H1 (cell line): ENCODE results near the gene SLC23A2. TPM values are rescaled to one million over a fixed set of nuclear protein-coding genes. Genes with fewer than 3 reads are reported as not detected.

Source experiments
- CTCF ChIA-PET: fragments of 300-600 bp; sonication (Branson Sonifier 250); formaldehyde crosslinking; loops from one replicate; lab custom pipeline; 2021; ENCODE audit not compliant: partially characterized antibody; lab: Charles Lee
- POLR2A ChIA-PET: fragments of 300-600 bp; sonication (Branson Sonifier 250); formaldehyde crosslinking; loops from one replicate; lab custom pipeline; 2021; ENCODE audit warnings: inconsistent platforms; ENCODE audit not compliant: partially characterized antibody; lab: Charles Lee
- DNase-seq, 2 experiments: peaks; one replicate each; pipeline versions ENCODE4 v3.0.0 to v3.0.0-alpha.2; 2010 to 2022; ENCODE audit warnings: low spot score in 2 of 2, low read depth in 1 of 2, mixed read lengths in 1 of 2
- FAIRE-seq: peaks from 2 replicates; lab custom pipeline; 2011; peaks lifted over from hg19 to GRCh38; lab: Jason Lieb, UNC
- H2AFZ ChIP-seq: 2 replicates; pipeline ENCODE4 v1.8.1; 2012; ENCODE audit warnings: low read length, inconsistent platforms
- H2AK5ac ChIP-seq: 2 replicates; pipeline ENCODE4 v1.6.1; 2013; ENCODE audit warnings: low read depth, low read length
- H2BK120ac ChIP-seq: replicated peaks from 2 replicates; pipeline ENCODE3; 2013; ENCODE audit warnings: low read depth, low read length, inconsistent platforms
- H2BK12ac ChIP-seq: 2 replicates; pipeline ENCODE4 v1.6.1; 2013; ENCODE audit warnings: low read depth, low read length
- H2BK15ac ChIP-seq: 2 replicates; pipeline ENCODE4 v1.6.1; 2013; ENCODE audit warnings: low read length
- H2BK20ac ChIP-seq: 2 replicates; pipeline ENCODE4 v1.6.1; 2013; ENCODE audit warnings: low read length
- H2BK5ac ChIP-seq: 2 replicates; pipeline ENCODE4 v1.6.1; 2013; ENCODE audit warnings: low read depth, low read length
- H3K14ac ChIP-seq: 2 replicates; pipeline ENCODE4 v1.6.1; 2013; ENCODE audit warnings: inconsistent platforms; ENCODE audit not compliant: insufficient read length
- H3K18ac ChIP-seq: 2 replicates; pipeline ENCODE4 v1.6.1; 2013; ENCODE audit warnings: low read length; ENCODE audit errors: extremely low read depth
- H3K23ac ChIP-seq: 2 replicates; pipeline ENCODE4 v1.6.1; 2013; ENCODE audit warnings: inconsistent platforms; ENCODE audit not compliant: insufficient read length
- H3K23me2 ChIP-seq: 2 replicates; pipeline ENCODE4 v1.6.1; 2013; ENCODE audit warnings: low read depth, low read length
- H3K27ac ChIP-seq: 2 replicates; pipeline ENCODE4 v1.6.1; 2011; ENCODE audit warnings: low read depth, low read length, inconsistent platforms
- H3K27me3 ChIP-seq, 4 experiments: replicated peaks in 1 of 4; 1 replicate in 1 of 4; 2 replicates in 3 of 4; pipeline versions ENCODE4 v1.6.1 to v1.8.1; 2011 to 2013; ENCODE audit warnings: low read length in 3 of 4, mild to moderate bottlenecking in 3 of 4, inconsistent platforms in 2 of 4, mixed read lengths in 2 of 4, moderate library complexity in 1 of 4; ENCODE audit not compliant: control insufficient read depth in 3 of 4, insufficient read depth in 3 of 4; ENCODE audit errors: extremely low read depth in 1 of 4
- H3K36me3 ChIP-seq, 4 experiments: 2 replicates each; pipeline versions ENCODE4 v1.6.1 to v1.8.1; 2011 to 2013; ENCODE audit warnings: mild to moderate bottlenecking in 4 of 4, low read length in 3 of 4, moderate library complexity in 2 of 4, control low read depth in 1 of 4, inconsistent platforms in 1 of 4; ENCODE audit not compliant: insufficient read depth in 4 of 4, control insufficient read depth in 2 of 4
- H3K4ac ChIP-seq: replicated peaks from 2 replicates; pipeline ENCODE3; 2013; ENCODE audit warnings: low read length, low read depth, mixed read lengths, inconsistent platforms; ENCODE audit not compliant: insufficient read length
- H3K4me1 ChIP-seq, 4 experiments: replicated peaks in 1 of 4; 1 replicate in 1 of 4; 2 replicates in 3 of 4; pipeline versions ENCODE4 v1.6.1 to v1.8.1; 2011 to 2013; ENCODE audit warnings: low read length in 3 of 4, inconsistent platforms in 2 of 4, mixed read lengths in 1 of 4; ENCODE audit not compliant: insufficient read depth in 4 of 4, control insufficient read depth in 3 of 4
- H3K4me2 ChIP-seq, 2 experiments: 2 replicates each; pipeline versions ENCODE4 v1.6.1 to v1.8.1; 2011 to 2013; ENCODE audit warnings: low read depth in 2 of 2, low read length in 2 of 2, control low read depth in 1 of 2, inconsistent platforms in 1 of 2, mild to moderate bottlenecking in 1 of 2; ENCODE audit not compliant: insufficient read depth in 1 of 2
- H3K4me3 ChIP-seq, 4 experiments: fragments of 200-600, 300-600 bp in 1 of 4; sonication (generic), shearing (Covaris generic), sonication (Bioruptor Twin) in 1 of 4; 2 replicates each; pipeline versions ENCODE4 v1.5.1 to v1.8.1; 2011 to 2016; ENCODE audit warnings: low read length in 4 of 4, low read depth in 3 of 4, control low read depth in 2 of 4, inconsistent platforms in 2 of 4, mild to moderate bottlenecking in 2 of 4, mixed read lengths in 1 of 4, moderate library complexity in 1 of 4; ENCODE audit not compliant: insufficient read depth in 2 of 4; ENCODE audit errors: extremely low read depth in 1 of 4
- H3K56ac ChIP-seq: replicated peaks from 2 replicates; pipeline ENCODE3; 2013; ENCODE audit warnings: low read depth, mild to moderate bottlenecking, mixed read lengths, low read length, inconsistent platforms; ENCODE audit not compliant: insufficient read length
- H3K79me1 ChIP-seq: 2 replicates; pipeline ENCODE4 v1.6.1; 2013; ENCODE audit warnings: low read depth, low read length, control low read depth
- H3K79me2 ChIP-seq, 2 experiments: 2 replicates each; pipeline versions ENCODE4 v1.6.1 to v1.8.1; 2012 to 2013; ENCODE audit warnings: low read length in 2 of 2, mild to moderate bottlenecking in 2 of 2, inconsistent platforms in 1 of 2; ENCODE audit not compliant: insufficient read depth in 2 of 2, control insufficient read depth in 1 of 2
- H3K9ac ChIP-seq, 4 experiments: replicated peaks in 1 of 4; 1 replicate in 1 of 4; 2 replicates in 3 of 4; pipeline versions ENCODE4 v1.6.1 to v1.8.1; 2011 to 2013; ENCODE audit warnings: low read depth in 3 of 4, low read length in 3 of 4, control low read depth in 2 of 4, mild to moderate bottlenecking in 2 of 4, moderate library complexity in 2 of 4, inconsistent platforms in 1 of 4; ENCODE audit errors: extremely low read depth in 1 of 4
- H3K9me3 ChIP-seq, 2 experiments: 2 replicates each; pipeline versions ENCODE4 v1.6.1 to v1.8.1; 2012 to 2013; ENCODE audit warnings: mild to moderate bottlenecking in 2 of 2, moderate library complexity in 2 of 2, control low read depth in 1 of 2, inconsistent platforms in 1 of 2, low read depth in 1 of 2, low read length in 1 of 2, mixed read lengths in 1 of 2; ENCODE audit not compliant: insufficient read depth in 2 of 2
- H4K20me1 ChIP-seq, 2 experiments: replicated peaks in 1 of 2; 2 replicates each; pipeline versions ENCODE3 to v1.8.1; 2011 to 2013; ENCODE audit warnings: inconsistent platforms in 2 of 2, low read length in 2 of 2, mild to moderate bottlenecking in 1 of 2; ENCODE audit not compliant: insufficient read depth in 2 of 2, control insufficient read depth in 1 of 2
- H4K5ac ChIP-seq: 2 replicates; pipeline ENCODE4 v1.6.1; 2013; ENCODE audit warnings: low read length, low read depth, mixed read lengths, inconsistent platforms; ENCODE audit not compliant: insufficient read length
- H4K8ac ChIP-seq: 2 replicates; pipeline ENCODE4 v1.8.0; 2013; ENCODE audit warnings: mild to moderate bottlenecking, moderate library complexity, low read length, inconsistent platforms; ENCODE audit not compliant: insufficient read depth; ENCODE audit errors: extremely low read depth
- H4K91ac ChIP-seq: replicated peaks from 2 replicates; pipeline ENCODE3; 2013; ENCODE audit warnings: low read length, mixed read lengths, inconsistent platforms; ENCODE audit not compliant: insufficient read length
- BRCA1 ChIP-seq: IDR thresholded peaks from 2 replicates; pipeline ENCODE4 v1.6.1; 2012; ENCODE audit warnings: low read depth, low read length, improper control_type of control experiment
- CTBP2 ChIP-seq: IDR thresholded peaks from 2 replicates; pipeline ENCODE4 v1.7.0; 2011; ENCODE audit warnings: borderline replicate concordance, mild to moderate bottlenecking, moderate library complexity, mixed read lengths, low read length; ENCODE audit not compliant: insufficient read depth, insufficient read length
- CTCF ChIP-seq, 3 experiments: IDR thresholded peaks; 1 replicate in 2 of 3; 2 replicates in 1 of 3; pipeline versions ENCODE4 v1.5.1 to v1.6.1; 2011; ENCODE audit warnings: low read length in 3 of 3, mild to moderate bottlenecking in 3 of 3, inconsistent platforms in 2 of 3, low read depth in 1 of 3, moderate library complexity in 1 of 3; ENCODE audit not compliant: insufficient read depth in 1 of 3; ENCODE audit errors: control extremely low read depth in 1 of 3
- EZH2 ChIP-seq: fragments of 200-600 bp; sonication (generic); IDR thresholded peaks from 2 replicates; pipeline ENCODE4 v1.7.1; 2012; ENCODE audit warnings: low read depth, mild to moderate bottlenecking, moderate library complexity, low read length, inconsistent platforms; ENCODE audit not compliant: severe bottlenecking
- KDM1A ChIP-seq: fragments of 200-600, 300-600 bp; sonication (generic); IDR thresholded peaks from 2 replicates; pipeline ENCODE4 v1.7.1; 2016; ENCODE audit warnings: mild to moderate bottlenecking, low read length, borderline replicate concordance
- POU5F1 ChIP-seq: IDR thresholded peaks from 2 replicates; pipeline ENCODE4 v1.6.1; 2011; ENCODE audit warnings: low read depth, mild to moderate bottlenecking, low read length, moderate library complexity
- WGBS, 2 experiments: shearing (Covaris generic) in 1 of 2; methylation state at CpG; one replicate each; pipeline versions ENCODE4 v1.1.6 to v1.1.7; 2013 to 2015; ENCODE audit warnings: low lambda C conversion rate in 2 of 2, mixed read lengths in 2 of 2, inconsistent platforms in 1 of 2, low coverage in 1 of 2, missing lambda C conversion rate in 1 of 2; ENCODE audit not compliant: insufficient replicate concordance in 2 of 2, insufficient coverage in 1 of 2, insufficient read length in 1 of 2; ENCODE audit errors: extremely low coverage in 1 of 2, missing lambda C conversion rate in 1 of 2; 5-methylcytosine and 5-hydroxymethylcytosine counted together
- polyA plus RNA-seq, 7 experiments: library from polyadenylated mRNA; depleted of rRNA in 3 of 7; stranded (reverse) in 5 of 7; unstranded in 2 of 7; fragments of >200 nt in 5 of 7; fragments of 200-250 nt in 2 of 7; gene quantifications; 1 replicate in 5 of 7; 2 replicates in 1 of 7; 4 replicates in 1 of 7; pipeline versions ENCODE4 v1.2.1 to v1.2.3, GENCODE V29; 2011 to 2013; ENCODE audit warnings: missing spikeins in 2 of 7, mixed read lengths in 2 of 7
- total RNA-seq: library from RNA; stranded (reverse); fragmentation: NEBNext Ultra II Directional; extraction: Animal tissue kit (Norgen Biotek cat#: 25700); gene quantifications from 2 replicates; pipeline ENCODE4 v1.2.1, GENCODE V29; 2021

Gene SLC23A2
- total and polyA plus RNA-seq, 2 of the 8 experiments (the other 6 are each of a cell fraction or from before 2014, with no cell fraction given): 17.0 to 18.6 TPM

- no peaks in the 10 kb centered on the region for H3K23me2 ChIP-seq
- no peaks in the 10 kb centered on the region for H3K9me3 ChIP-seq
- no peak overlapping the region for H2BK5ac ChIP-seq
- FAIRE-seq (no peak), DNase-seq (no peak)
- ChIA-PET CTCF (interaction anchor here (0.6 to 1.6 kb wide), 2 partner anchors 9 to 1142 kb away, joined by 4 to 10 read pairs; no protein-coding TSS in a partner anchor), POLR2A (no interaction called here)
- H3K4me1 ChIP-seq: peaks cover 0 to 2% (median 0%) of the 10 kb centered on the region in 4 experiments; a peak in 2 of 7 replicates
- no peak overlapping the region for H2AK5ac ChIP-seq
- no peak overlapping the region for H3K23ac ChIP-seq
- no peaks in the 10 kb centered on the region for H3K79me2 ChIP-seq
- H3K4ac ChIP-seq: no peak overlapping the region
- H3K4me2 ChIP-seq: no peak overlapping the region
- TF ChIP-seq CTCF (IDR thresholded peaks at IDR 0.05; ENCODE audit: control extremely low read depth in 1 of 3, insufficient read depth in 1 of 3, low read depth in 1 of 3, low read length in 3 of 3) (no peak), EZH2 (no peak), CTBP2 (no peak), KDM1A (no peak), POU5F1 (no peak), BRCA1 (no peak)
- TF ChIP-seq, all 59 proteins: peak for 0
- Histone ChIP-seq H3K9ac (no peak overlapping the region), H2AFZ (no peak overlapping the region), H3K18ac (no peak overlapping the region), H2BK15ac (no peak overlapping the region), H2BK20ac (no peak overlapping the region), H3K27ac (no peak overlapping the region), H4K8ac (no peak overlapping the region), H4K5ac (no peak overlapping the region), H4K91ac (no peak overlapping the region), H2BK120ac (no peak overlapping the region), H3K79me1 (no peaks in the 10 kb centered on the region), H4K20me1 (no peaks in the 10 kb centered on the region), H2BK12ac (no peak overlapping the region), H3K36me3 (no peaks in the 10 kb centered on the region), H3K27me3 (no peaks in the 10 kb centered on the region), H3K14ac (no peak overlapping the region), H3K4me3 (no peak overlapping the region), H3K56ac (no peak overlapping the region)
- WGBS, 2 experiments: 100% methylated on average over 6 of the region's 6 CpGs; no CpG with 5 or more reads in 1 of the 2 experiments
Observed at GRCh38 chr20:4836473-4836872, 164.8 kb downstream of the SLC23A2 start.
